ENCODE results near the gene MLLT3. TPM values are rescaled to one million over a fixed set of nuclear protein-coding genes. Genes with fewer than 3 reads are reported as not detected.

The MLLT3 gene
- polyA plus RNA-seq, 1 experiment, result 32.5 TPM

- no peak for TF ChIP-seq CTCF (IDR thresholded peaks at IDR 0.05; ENCODE audit: low read depth, low read length)
- ChIA-PET CTCF (no interaction called here), POLR2A (no interaction called here)
- DNase-seq (ENCODE audit: low read depth, low spot score), result no peak
- H3K27me3 ChIP-seq (ENCODE audit: control insufficient read depth, insufficient read depth, low read length), result no peaks in the 10 kb centered on the region
- H3K4me3 ChIP-seq (ENCODE audit: low read depth, low read length), result no peak overlapping the region
- H3K27ac ChIP-seq (ENCODE audit: low read depth, low read length), result no peak overlapping the region
- no peaks in the 10 kb centered on the region for H3K9me3 ChIP-seq (ENCODE audit: control insufficient read depth, insufficient read depth, low read length)
Measured at GRCh38 chr9:20476912-20477521, 145.3 kb downstream of the MLLT3 start.

GRCh38 chr9:20474496-20474895 is 147.8 kb downstream of the MLLT3 start:
- no peak overlapping the region for H3K4me3 ChIP-seq (ENCODE audit: low read depth, low read length)
- H3K27me3 ChIP-seq (ENCODE audit: control insufficient read depth, insufficient read depth, low read length), result no peaks in the 10 kb centered on the region
- no peak for TF ChIP-seq CTCF (IDR thresholded peaks at IDR 0.05; ENCODE audit: low read depth, low read length)
- no peak for DNase-seq (ENCODE audit: low read depth, low spot score)
- POLR2A ChIA-PET, result no interaction called here
- H3K27ac ChIP-seq (ENCODE audit: low read depth, low read length), result no peak overlapping the region
- no peaks in the 10 kb centered on the region for H3K9me3 ChIP-seq (ENCODE audit: control insufficient read depth, insufficient read depth, low read length)
- CTCF ChIA-PET, result interaction anchor here (0.6 kb wide), 2 partner anchors 120 to 520 kb away, joined by 3 to 7 read pairs; no protein-coding TSS in a partner anchor

GRCh38 chr9:20473515-20474013 is 148.7 kb downstream of the MLLT3 start:
- ChIA-PET CTCF (no interaction called here), POLR2A (no interaction called here)
- Histone ChIP-seq H3K9me3 (ENCODE audit: control insufficient read depth, insufficient read depth, low read length) (no peaks in the 10 kb centered on the region), H3K27ac (ENCODE audit: low read depth, low read length) (no peak overlapping the region), H3K4me3 (ENCODE audit: low read depth, low read length) (no peak overlapping the region), H3K27me3 (ENCODE audit: control insufficient read depth, insufficient read depth, low read length) (no peaks in the 10 kb centered on the region)
- no peak for DNase-seq (ENCODE audit: low read depth, low spot score)
- no peak for TF ChIP-seq CTCF (IDR thresholded peaks at IDR 0.05; ENCODE audit: low read depth, low read length)

- CTCF ChIA-PET, result no interaction called here
- Histone ChIP-seq H3K4me3 (ENCODE audit: low read depth, low read length) (no peak overlapping the region), H3K9me3 (ENCODE audit: control insufficient read depth, insufficient read depth, low read length) (no peaks in the 10 kb centered on the region), H3K27ac (ENCODE audit: low read depth, low read length) (no peak overlapping the region), H3K27me3 (ENCODE audit: control insufficient read depth, insufficient read depth, low read length) (no peaks in the 10 kb centered on the region)
- TF ChIP-seq CTCF (IDR thresholded peaks at IDR 0.05; ENCODE audit: low read depth, low read length), result no peak
- DNase-seq (ENCODE audit: low read depth, low spot score), result no peak
- POLR2A ChIA-PET, result no interaction called here
Measured at GRCh38 chr9:20472342-20473045, 149.8 kb downstream of the MLLT3 start.

GRCh38 chr9:20466328-20467008 is 155.8 kb downstream of the MLLT3 start:
- ChIA-PET CTCF (interaction anchor here (0.6 kb wide), 1 partner anchor 18 kb away, joined by 3 read pairs; no protein-coding TSS in a partner anchor), POLR2A (no interaction called here)
- DNase-seq (ENCODE audit: low read depth, low spot score), result no peak
- Histone ChIP-seq H3K27ac (ENCODE audit: low read depth, low read length) (no peak overlapping the region), H3K4me3 (ENCODE audit: low read depth, low read length) (no peak overlapping the region), H3K9me3 (ENCODE audit: control insufficient read depth, insufficient read depth, low read length) (no peaks in the 10 kb centered on the region), H3K27me3 (ENCODE audit: control insufficient read depth, insufficient read depth, low read length) (no peaks in the 10 kb centered on the region)
- TF ChIP-seq CTCF (IDR thresholded peaks at IDR 0.05; ENCODE audit: low read depth, low read length), result no peak

Measured in AG04450 (cell line).